Right lung (tissue), 5 donors: ENCODE results near the gene NUP210. TPM values are rescaled to one million over a fixed set of nuclear protein-coding genes. Genes with fewer than 3 reads are reported as not detected.
A peak's percentile ranks its signal among the peaks of the same experiment; 100 is the strongest.

Experiments used
- DNase-seq, 2 donors: peaks; one replicate each; pipeline ENCODE4 v3.0.0-alpha.2; 2013
- polyA plus RNA-seq, 5 donors: library from polyadenylated mRNA; unstranded; fragments of 120-200 nt; gene quantifications; one replicate each; pipeline versions ENCODE4 v1.2.1 to v1.2.3, GENCODE V29; 2013; ENCODE audit warnings: inconsistent platforms in 1 of 5, low replicate concordance in 1 of 5; ENCODE audit not compliant: insufficient read length in 5 of 5, insufficient read depth in 1 of 5

NUP210 gene
- polyA plus RNA-seq, 5 donors = 15.0 to 18.6 (median 15.9) TPM

DNA sequence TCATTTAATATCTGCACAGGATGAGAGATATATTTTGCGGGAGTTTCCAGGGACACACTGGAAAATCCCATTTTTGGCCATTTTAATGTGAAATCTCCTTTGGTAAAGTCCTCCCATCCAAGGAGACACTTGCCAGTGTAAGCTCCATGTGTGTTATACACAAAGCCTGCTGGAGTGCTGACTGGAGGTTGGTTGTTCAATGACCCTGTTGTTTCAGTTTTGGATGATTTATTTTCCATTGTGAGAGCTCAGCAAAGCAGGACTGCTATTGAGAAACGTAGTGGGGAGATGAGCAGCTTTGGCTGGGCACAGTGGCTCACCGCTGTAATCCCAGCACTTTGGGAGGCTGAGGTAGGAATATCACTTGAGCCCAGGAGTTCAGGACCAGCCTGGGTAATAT, 127.7 kb downstream of the NUP210 start:
- DNase-seq = no peak

DNA sequence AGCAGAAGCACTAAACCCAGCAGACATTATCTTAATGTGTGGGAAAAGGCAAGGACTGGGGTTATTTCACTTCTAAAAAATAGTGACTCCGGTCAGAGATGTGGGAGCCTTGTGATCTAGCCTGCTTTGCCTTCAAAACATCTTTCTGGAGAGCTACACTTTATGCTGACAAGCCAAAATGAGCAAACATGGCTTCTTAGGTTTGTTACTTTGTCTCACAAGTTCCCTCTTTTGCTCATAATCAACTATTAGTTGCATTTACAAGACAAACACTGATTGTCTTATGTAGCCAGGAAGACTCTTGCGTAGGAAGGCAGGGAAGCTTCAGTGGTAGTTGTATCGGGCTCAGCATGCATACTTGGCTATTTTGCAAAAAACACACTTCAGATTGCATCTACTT, 129.2 kb downstream of the NUP210 start:
- no peak for DNase-seq

DNA sequence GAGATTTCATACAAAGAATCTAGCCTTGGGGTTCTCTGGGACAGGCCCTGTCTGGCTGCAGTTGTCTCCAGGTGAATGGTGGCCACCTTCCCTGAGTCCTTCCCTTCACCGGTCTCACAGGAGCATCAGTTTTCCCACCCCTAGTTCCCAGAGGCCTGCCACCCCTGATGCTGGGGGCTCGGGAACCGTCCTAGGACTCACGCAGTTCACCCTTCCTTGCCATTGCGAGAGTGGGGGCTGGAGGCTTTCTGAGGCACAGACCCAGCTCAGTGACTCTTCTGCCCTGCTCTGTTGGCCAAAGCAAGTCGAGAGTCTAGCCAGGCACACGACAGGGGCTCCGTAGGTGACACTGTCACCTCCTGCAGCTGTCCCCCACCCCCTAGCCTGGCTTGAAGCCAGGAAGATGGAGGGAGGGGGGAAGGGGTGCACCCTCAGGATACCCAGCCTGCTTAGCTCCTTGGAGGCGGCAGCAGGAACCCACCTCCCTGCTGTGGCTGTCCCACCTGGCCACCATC, 130.3 kb downstream of the NUP210 start:
- no peak for DNase-seq

DNA sequence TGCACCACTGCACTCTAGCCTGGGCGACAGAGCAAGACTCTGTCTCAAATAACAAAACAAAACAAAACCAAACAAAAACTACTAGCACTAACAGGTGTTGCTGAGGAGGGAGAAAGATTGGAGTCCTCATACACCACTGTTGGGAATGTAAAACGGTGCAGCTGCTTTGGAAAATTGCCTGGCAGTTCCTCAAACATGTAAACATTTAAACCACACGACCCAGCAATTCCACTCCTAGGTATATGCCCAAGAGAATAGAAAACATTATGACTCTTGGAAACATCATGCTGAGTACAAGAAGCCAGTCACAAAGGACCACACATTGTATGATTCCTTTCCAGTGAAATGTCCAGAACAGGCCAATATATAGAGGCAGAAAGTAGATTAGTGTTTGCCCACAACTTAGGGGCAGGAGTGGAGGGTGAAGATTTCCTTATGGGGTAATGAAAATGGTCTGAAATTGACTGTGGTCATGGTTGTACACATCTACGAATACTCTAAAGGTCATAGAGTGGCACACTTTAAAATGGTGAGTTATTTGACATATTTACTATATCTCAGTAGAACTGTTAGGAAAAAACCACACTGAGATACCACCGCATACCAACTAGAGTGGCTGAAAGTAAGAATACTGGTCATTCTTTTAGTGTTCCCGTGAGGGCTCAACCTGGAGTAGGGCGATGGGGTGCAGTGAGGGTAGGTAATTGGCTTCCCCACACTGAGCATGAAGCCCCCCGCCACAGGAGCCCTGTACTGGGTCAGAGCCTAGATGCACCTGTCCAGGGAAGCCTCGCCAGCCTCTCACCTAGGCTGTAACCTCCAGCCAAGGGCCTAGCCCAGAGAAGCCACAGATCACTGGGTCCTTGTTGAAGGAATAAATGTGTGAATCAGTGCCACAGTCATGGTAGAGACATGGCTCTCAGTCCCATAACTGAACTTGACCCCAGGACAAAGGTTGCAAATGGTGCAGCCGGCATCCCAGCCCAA, 131.1 kb downstream of the NUP210 start:
- no peak for DNase-seq

DNA sequence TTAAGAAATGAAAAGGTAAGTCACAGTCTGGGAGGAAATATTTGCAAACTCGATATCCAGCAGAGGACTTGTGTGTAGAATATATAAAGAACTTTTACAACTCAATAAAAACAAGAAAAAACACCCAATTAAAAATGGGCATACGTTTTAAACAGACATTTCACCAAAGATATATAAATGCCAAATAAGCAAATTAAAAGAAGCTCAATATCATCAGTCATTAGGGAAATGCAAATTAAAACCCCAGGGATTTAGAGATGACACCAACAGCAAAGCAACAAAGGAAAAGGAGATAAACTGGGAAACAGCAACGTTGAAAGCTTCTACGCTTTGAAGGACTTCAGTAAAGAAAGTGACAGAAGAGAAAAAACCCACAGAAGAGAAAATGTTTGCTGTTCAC, 132.3 kb downstream of the NUP210 start:
- no peak for DNase-seq

DNA sequence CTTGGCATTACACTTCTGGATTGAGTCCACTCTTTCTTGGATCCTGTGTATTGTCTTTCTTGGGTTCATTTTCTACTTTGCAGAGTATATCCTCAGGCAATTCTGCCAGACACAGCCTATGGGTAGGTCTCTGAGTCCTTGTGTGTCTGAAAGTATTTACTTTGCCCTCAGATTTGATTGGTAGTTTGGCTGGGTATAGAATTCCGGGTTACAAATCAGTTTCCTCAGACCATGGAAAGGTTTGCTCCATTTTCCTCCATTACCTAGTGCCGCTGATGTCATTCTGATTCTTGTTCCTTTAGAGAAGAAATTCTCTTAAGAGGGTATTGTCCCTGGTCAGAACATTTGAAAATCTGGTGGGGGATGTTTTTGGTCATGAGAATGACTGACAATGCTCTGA, 133.2 kb downstream of the NUP210 start:
- DNase-seq = no peak

DNA sequence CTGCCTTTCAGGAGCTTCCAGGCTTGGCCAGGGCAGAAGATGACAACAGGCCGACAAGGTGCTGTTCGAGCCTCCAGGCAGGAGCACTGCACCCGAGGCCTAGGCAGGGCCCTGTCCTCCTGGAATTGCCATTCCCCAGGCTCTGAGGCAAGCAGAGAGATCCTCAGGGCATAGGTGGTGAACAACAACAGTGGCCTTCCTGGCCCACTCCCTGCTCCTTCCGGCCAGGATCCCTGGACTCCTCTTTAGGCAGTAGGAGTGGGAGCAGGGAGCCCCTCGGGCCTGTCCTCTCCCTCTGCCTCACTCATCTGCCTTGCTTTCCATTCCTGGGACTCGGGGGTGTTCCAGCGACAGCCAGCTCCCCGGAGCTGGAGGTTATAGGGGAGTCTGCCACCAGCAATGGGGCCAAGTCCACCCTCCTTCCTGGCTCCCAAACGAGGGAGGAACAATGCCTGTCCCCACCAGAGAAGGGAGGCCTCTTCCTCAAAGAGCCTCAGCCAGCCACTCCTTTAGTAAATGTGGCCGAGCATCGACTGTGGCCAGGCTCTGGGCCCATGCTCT, 135.0 kb downstream of the NUP210 start:
- no peak for DNase-seq

DNA sequence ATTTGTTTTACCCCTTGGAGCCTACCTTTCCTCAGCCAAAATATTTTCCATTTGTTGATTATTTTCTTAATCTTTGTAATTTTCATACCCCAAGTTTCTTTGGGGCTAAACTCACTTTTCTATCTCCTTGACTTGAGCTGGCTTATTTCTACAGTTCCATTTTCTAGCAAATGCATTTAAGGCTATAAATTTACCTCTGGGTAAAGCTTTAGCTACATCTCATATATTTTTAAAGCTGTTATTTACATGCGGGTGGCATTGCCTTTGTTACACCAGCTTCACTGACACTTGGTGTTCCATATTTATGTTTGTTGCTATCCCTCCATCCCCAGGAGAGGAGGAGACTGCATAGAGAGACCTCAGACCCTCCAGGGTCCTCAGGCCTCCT, 136.3 kb downstream of the NUP210 start:
- DNase-seq = no peak

DNA sequence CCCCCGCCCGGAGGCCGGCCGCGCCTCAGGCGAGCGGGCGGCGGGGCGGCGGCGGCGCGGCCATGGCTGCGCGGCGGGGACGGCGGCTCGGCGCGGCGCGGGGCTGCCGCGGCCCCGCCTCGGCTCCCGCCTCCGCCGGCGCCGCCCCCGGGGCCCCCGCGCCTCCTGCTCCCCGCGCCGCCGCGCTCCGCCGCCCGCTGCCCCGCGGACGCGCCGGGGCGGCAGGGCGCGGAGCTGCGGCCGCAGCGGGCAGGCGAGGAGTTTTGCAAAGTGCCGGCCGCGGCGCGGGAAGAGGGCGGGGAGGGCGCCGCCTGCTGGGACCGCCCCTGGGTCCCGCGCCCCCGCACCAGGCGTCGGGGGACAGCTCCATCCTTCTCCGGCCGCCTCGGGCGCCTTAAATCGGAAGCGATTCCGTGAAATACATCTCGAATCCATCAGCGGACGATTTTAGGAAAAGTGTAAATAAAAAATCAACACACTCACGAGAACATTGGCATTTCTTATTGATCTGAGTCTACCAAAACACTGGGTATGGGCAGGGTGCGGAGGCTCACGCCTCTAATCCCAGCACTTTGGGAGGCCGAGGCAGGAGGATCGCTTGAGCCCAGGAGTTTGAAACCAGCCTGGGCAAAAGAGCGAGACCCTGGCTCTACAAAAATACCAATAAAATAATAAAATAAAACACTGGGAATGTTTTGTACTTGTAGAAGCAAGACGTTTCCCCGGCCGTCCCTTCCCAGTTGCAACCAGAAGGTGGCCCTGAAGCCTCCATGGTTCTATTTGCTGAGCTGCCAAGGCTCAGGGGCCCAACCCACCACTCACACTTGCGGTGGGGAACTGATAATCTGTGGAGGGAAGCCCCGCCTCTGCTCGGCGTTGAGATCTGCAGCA, 136.9 kb downstream of the NUP210 start:
- no peak for DNase-seq

DNA sequence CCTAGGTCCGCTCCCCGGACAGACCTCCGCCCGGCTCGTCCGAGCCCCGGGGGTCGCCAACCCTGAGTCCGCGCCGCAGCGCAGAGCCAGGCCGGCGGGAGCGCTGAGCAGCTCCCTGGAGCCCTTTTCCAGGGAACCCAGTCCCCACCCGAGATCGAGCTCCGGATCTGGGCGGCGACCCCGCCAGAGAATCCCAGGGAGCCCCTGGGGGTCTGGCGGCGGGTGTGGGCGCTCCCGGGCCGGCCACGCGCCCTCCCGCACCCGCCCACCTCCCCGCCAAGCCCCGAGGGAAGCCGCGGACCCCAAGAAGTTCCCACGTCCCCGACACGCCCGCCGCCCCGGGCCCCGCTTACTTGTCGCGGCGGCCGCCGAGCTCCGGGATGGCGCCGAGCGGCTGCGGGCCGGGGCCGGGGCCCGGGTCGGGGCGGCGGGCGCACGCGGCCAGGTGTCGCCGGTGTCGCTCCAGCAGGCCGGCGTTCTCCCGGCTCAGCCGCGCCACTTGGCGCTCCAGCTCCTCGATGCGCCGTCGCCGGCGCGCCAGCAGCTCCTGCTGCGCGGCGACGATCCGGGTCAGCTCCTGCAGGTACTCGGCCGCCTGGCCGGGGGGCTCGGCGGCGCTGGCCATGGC, 137.7 kb downstream of the NUP210 start:
- DNase-seq = no peak

DNA sequence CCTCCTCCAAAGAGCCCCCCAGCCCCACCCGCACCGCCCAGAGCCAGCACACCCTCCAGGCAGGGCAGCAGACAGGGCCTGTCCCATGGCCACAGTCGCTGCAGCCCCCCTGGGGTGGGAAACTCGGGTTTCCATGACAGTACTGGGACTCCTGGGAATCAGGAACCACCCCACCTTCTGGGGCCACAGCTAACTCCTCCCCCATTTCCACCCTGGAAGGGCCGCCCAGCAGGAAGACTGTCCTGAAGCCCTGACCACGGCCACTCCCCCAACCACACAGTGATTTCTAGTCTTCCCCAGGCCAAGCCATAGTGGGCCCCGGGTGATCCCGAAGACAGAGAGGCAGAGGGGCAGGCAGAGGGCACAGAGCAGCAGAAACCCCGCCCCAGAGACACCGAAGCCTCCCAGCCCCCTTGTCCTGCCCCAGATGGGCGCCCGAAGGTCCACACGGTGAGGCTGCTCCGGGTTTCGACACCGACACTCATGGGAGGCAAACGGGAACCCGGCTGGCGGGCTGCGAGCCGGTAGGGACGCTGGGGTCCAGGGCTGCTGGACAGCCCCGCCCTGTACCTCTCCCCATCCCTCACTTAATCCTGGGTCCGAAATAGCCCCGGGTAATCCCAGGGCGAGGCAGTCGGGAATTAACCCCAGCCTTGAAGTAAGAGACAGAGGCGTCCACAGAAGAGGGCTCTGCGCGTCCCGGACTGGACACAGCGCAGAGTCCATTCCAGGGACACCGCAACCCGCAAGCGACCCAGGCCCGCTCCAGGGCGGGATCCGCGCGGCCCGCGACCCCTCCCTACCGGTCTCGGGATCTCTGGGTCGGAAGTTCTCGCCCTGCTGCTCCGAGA, 138.4 kb downstream of the NUP210 start:
- DNase-seq = no peak

DNA sequence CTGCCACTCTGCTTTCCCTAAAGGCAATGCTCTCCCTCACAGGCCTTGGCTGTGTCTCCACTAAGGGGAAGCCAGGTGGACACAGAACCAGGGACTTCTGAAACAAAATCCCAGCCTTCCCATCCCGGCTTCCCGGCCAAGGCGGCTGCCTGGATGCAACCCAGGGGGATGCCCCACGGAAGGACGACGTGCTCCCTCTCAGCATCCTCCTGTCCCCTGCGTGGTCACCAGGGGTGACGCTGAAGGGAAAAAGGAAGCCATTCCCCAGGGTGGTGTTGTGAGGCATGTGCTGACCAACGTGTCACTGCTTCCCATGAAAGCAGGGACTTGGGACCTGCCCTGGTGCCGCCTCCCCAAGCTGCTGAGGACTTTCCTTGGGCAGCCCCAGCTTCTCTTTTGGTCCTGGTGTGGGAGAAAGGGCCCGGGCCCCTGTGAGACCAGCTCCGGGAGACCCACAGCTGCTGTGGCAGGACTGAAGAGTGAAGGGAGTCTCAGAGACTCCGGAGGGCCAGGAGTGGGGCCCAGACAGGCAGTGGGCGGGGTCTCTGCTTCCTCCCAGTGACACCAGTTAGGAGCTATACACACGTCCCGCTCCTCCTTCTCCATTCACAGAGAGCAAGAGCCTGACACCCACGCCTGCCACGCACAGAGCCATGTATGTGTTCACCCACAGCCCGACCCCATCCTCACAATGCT, 139.2 kb downstream of the NUP210 start:
- no peak for DNase-seq

DNA sequence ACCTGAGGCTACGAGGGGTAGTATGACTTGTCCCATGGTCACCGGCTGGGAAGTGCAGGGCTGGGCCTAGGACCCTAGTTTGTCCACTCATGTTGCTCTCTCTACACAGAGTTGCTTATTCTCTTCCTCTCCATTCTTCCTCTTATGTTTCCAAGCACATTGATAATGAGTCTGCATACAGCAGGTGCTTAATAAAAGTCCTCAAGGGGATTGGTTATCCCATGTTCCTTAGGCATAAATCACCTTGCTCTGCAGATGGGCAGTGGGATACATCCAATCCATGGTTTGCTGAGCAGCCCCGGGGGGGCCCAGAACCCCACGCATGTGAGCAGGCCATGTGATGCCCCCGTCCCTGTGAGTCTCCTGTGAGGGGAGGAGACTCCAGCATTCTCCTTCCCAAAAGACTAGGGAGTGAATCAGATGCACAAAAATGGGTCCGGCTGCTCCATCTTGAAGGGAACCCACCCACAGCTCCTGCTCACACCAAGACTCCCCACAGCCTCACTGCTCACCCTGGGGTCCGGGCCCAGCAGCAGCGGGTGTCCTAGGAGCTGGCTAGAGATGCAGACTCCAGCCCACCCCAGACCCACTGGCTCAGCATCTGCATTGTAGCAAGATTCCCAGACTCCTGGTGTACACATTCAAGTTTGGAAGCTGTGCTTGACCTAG, 139.9 kb downstream of the NUP210 start:
- DNase-seq = no peak

DNA sequence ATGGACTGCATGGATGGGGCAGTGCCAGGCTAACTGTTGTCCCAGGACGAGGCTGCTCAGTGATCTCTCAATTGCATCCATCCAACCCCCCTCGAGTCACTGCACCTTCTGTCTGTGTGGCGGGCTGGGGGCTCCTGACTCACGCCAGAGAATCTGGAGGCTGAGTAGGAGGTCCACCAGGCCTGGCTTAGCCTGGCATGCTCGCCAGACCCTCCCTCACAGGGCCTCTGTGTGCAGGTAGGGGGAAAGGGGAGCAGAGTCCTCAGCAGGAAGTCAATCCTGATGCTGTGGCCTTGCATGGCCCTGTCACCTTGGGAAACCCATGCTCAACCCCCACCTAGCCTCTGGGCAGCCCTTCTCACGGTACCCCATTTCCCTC, 140.6 kb downstream of the NUP210 start:
- no peak for DNase-seq

DNA sequence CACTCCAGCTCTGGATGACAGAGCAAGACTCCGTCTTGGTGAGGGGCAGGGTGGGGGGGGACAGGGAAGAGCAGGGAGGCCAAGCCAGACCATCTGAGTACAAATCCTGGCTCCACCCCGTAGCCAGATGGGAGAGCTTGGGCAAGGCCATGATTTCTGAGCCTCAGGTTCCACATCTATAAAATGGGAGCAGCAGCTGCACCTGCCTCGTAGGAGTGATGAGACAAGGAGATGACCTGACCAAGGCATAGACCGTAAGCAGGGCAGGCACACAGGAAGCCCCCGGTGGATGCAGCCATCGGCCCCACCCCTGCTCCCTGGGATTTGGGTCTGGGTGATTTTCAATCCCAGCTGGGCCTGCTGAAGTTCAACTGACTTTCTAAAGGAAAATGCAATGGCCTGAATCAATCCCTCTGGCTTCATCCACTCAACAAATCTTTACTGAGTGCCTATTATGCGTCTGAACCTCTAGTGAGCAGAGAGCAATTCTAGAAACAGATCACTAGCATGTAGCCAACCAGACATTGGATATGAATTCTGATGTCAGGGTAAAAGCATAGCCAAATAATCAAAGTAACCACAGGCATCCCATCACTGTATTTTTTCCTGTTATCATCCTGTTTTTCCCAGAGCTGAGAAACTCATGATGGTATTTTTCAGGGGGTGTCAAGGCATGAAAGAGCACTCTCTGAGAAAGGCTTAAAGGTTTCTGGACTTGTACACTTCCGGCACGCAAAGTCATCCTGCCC, 141.2 kb downstream of the NUP210 start:
- no peak for DNase-seq

DNA sequence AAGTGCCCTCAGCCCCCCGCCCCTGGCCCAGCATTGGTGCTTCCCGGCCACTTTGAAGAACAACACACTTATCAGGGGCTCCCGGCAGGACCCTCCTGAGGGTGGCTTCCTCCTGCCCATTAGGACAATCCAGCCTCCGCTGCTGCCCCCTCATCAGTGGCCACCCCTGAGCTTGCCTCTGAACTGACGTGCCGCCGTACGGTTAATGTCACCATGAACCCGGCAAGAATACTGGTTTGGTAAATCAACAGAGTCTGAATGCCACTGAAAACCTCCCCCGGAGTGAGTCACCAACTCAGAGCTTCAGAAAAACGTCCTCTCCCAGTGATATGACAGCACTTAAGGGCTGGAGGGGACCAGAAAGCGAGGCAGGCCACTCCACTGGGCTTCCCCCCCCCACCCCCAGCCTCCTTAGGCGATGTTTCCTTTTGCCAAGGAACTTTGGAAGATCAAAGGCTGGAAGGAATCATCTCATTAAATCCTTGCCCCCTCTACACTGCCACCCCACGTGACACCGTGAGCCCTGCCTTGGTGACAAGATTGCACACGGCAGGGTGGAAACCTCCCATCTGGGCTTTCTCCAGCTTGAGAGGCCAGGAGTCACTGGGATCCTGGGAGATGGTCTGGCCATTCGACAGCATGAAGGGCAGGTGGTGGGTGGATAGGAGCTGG, 142.1 kb downstream of the NUP210 start:
- DNase-seq = no peak

DNA sequence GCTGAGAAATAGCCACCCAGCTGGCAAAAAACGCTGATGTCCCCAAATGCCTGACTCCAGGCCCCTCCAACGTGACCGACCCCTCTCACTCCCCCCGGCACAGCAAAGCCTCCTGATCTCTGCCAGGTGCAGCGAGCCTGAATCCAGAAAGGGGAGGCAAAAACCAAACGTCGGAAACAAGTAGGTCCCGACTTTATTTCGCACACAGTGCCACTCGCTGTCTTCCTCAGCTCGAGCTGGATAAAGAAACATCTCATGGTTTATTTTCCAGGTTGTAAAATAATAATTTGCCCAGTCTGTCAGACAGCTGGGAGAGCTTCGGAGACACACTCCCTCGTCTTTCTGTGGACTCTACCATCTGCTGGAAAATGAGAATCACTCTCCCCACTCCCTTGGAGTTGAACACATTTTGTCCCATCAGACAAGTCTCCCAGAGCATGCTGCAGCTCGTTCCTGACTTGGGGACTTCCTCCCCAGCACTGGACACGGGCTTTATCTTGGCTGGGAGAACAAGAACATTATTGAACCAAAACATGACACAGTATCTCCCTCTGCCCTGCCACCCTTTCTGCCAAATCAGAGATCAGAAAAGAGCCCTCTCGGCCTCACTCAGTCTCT, 142.8 kb downstream of the NUP210 start:
- DNase-seq = peak; percentile 28 to 31
